HG03521 (cell line): ENCODE data around the gene SERINC5.

Source experiments
- ATAC-seq: cut with Tn5 transposase; IDR thresholded peaks from one replicate; pipeline ENCODE4 v1.9.1; 2021; ENCODE audit warnings: mild to moderate bottlenecking, moderate library complexity; ENCODE audit not compliant: unreplicated experiment

SERINC5 gene

GRCh38 chr5:80230269-80230992 is 25.4 kb downstream of the SERINC5 start:
- no peak for ATAC-seq

GRCh38 chr5:80229902-80230255 is 26.0 kb downstream of the SERINC5 start:
- no peak for ATAC-seq

DNA sequence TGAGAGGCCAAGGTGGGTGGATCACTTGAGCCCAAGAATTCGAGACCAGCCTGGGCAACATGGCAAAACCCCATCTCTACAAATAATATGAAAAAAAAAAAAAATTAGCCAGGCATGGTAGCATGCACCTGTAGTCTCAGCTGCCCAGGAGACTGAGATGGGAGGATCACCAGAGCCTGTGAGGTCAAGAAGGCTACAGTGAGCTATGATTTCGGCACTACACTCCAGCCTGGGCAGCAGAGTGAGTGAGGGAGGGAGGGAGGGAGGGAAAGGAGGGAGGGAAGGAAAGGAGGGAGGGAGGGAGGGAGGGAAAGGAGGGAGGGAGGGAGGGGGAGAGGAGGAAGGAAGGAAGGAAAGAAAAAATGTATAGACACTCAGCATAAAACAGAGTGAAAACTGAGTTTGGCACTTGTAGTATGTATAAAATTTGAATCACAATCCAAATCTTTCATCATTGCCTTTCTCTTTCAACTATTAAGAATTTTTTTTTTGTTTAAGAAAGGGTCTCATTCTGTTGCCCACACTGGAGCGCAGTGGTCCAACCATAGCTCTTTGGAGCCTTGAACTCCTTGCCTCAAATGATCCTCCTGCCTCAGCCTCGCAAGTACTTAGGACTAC is 27.8 kb downstream of the SERINC5 start:
- no peak for ATAC-seq

GRCh38 chr5:80225934-80226326 is 29.9 kb downstream of the SERINC5 start:
- ATAC-seq = no peak

- no peak for ATAC-seq
These were observed 30.5 kb downstream of the SERINC5 start for GRCh38 chr5:80225189-80225933.

DNA sequence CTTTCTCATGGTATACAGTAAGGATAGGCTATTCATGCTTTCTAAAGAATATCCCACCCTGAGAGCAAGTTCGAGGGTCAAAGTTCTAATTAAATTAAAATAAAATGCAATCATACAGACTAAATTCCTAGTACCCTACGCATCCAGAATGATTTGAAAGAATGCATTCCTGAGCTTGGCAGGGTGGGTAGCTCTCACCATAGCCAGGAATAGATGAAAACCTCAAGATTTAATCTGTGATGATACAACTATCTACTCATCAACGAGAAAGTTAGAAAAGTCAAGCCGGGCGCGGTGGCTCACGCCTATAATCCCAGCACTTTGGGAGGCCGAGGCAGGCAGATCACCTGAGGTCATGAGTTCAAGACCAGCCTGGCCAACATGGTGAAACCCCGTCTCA is 32.3 kb downstream of the SERINC5 start:
- ATAC-seq = no peak

GRCh38 chr5:80220245-80220897 is 35.5 kb downstream of the SERINC5 start:
- no peak for ATAC-seq

GRCh38 chr5:80219391-80219790 is 36.5 kb downstream of the SERINC5 start:
- no peak for ATAC-seq

DNA sequence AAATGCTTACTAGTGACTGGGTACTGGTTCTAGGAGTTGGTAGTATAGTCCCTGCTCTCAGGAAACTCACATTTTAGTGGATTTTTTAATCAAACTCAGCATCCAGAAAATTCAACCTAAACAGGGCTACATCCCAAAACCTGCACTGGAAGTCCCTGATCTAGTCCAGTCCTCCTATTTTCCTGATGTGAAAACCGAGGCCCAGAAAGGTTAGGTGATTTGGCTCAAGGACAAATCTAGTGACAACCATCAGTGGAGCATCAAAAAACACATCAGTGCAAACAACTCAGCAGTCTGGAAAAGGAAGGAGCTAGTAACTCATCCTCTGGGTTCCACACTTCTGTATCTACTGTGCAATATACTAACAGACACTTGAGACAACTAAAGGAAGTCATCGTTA is 38.2 kb downstream of the SERINC5 start:
- ATAC-seq = no peak

DNA sequence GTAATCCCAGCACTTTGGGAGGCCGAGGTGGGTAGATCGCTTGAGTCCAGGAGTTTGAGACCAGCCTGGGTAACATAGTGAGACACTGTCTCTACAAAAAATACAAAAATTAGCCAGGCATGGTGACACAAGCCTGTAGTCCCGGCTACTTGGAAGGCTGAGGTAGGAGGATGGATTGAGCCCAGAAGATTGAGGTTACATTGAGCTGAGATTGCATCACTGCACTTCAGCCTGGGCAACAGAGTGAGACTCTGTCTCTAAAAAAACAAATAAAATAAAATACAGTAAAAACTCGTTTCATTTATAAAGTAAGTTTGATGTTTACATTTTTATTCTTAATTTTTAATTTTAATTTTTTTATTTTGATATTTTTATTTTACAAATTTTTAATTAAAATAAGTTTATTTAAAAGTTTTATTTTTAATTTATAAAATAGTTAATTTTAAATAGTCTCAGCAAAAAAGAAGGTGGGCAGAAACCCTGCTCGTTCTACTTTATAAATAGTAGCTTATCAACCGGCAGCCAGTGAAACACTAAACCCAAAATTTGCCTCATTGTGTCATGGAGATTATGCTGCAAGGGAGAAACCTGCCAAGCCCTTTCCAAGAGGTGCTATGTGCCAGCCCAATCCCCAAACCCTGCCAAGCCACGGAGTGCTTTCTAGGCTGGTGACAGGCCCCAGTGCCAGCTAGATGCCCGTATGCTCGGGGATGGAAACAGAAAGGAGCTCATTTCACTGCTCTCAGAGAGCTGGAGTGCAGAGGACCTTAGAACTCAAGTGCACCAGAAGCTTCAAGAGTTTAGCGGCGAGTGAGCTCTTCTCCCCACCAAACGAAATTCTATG is 38.9 kb downstream of the SERINC5 start:
- no peak for ATAC-seq

- no peak for ATAC-seq
These were observed 39.8 kb downstream of the SERINC5 start for GRCh38 chr5:80216096-80216495.

- ATAC-seq = no peak
These were observed 40.3 kb downstream of the SERINC5 start for GRCh38 chr5:80215523-80215922.

DNA sequence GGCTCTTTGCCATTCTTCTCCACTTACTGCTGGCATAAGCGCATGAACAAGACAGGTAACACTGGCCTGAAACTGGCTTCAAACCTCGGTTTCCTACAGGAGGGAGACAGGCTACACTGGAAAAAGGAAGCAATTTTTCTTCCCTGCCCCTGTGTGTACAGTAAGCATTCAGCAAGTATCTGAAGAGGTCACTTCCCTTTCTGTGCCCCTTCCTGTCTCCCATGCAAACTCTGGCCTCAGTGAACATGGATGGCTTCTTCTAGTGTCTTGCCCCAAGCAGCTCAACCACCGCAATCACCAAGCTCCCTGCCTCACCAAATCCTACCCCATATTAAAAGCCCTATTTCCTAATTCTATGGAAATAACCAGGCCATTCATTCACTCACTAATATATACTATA is 42.4 kb downstream of the SERINC5 start:
- ATAC-seq = no peak

DNA sequence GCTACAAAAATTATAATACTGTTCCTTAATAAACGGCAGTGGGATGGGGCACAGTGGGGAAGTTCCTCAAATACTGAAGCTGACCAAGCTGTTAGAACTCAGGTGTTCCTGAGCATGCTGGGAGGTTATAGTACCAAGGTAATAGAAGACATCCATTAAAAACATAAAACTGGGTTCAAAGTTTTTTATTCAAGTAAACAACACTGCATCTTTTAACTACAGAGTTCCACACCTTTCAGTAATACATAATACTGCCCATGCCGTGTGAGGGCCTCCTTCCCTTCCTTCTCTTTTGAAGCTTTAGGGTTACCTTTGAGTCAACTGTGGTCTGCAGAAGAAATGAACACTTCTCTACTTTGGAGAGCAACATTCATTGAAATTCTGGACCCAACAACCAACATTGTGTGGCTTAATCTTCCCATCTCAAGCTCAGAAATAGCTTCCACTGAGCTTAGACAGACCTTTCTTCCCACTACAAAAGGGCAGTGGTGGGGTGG is 43.6 kb downstream of the SERINC5 start:
- ATAC-seq = no peak

DNA sequence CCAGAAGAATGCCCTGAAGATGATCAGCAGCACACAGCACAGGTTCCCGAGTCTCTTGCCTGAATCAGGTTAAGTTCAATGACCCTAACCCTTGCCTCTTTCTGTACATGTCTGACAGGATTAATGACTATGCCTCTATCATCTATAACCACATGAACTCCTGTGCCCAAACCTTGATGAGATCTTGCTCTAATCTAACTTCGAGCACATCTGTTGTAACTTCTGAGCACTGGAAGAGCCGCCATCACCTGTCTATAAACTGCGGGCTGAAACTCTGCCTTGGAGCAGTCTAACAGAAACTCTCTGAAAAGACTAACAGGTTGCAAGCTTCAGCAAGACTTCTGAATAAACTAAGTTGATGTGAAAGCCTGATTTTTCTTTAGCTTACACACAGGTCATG is 44.5 kb downstream of the SERINC5 start:
- ATAC-seq = no peak

DNA sequence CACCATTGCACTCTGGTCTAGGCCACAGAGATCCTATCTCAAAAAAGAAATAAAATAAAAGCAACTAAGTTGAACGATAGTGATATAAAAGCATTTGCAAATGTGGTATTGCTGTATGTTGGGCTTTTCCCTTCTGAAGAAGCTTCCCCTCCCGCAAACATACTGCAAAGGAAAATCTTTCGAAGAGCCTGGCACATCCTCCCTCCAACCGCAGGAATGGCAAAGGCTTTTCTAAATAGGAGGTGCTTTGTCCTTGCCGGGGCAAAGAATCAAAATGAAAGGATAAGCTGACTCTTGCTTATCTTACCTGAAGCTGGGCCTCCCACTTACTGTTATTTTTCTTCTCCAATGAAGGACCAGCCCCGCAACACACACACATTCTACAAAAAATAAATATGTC is 45.8 kb downstream of the SERINC5 start:
- no peak for ATAC-seq

DNA sequence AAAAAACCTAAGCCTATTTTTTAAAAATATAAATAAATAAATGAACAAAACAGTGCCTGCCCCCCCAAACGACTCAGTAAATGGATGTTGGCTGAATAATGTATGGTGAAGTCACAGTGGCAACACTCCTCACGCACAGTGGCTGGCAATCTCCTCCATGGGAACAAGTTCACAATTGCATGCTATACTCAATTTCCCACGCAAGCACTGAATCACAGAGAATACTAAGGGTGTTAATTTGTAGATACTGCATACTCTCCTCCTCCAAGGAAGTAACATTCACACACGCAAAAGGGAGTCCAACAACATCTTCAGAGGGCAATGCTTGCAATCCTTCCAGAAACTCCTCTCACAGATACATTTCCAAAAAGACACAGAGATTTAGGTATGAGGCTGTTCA is 47.5 kb downstream of the SERINC5 start:
- ATAC-seq = no peak

- ATAC-seq = no peak
These were observed 48.0 kb downstream of the SERINC5 start for GRCh38 chr5:80207832-80208231.

GRCh38 chr5:80206282-80206681 is 49.6 kb downstream of the SERINC5 start:
- no peak for ATAC-seq

DNA sequence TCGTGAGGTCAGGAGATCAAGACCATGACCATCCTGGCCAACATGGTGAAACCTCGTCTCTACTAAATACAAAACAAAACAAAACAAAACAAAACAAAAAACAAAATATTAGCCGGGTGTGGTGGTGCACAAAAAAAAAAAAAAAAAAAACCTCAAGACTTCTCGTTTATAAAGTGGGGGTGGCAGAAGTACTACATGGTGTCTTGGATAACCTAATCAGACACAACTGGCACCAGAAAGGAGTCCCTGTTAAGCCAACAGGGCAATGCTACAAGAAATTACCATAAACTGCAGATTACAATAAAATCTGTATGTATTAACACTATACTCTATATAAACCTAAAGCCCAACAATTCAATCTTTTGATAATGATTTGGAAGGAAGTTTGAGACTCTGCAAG is 50.0 kb downstream of the SERINC5 start:
- ATAC-seq = no peak
